COLO668 (cell line): Measurements from ENCODE around the gene TCF7L1.

Experiments
- DNase-seq: peaks from one replicate; lab custom pipeline; 2025; ENCODE audit not compliant: unreplicated experiment; lab: John Stamatoyannopoulos, UW

The TCF7L1 gene

DNA sequence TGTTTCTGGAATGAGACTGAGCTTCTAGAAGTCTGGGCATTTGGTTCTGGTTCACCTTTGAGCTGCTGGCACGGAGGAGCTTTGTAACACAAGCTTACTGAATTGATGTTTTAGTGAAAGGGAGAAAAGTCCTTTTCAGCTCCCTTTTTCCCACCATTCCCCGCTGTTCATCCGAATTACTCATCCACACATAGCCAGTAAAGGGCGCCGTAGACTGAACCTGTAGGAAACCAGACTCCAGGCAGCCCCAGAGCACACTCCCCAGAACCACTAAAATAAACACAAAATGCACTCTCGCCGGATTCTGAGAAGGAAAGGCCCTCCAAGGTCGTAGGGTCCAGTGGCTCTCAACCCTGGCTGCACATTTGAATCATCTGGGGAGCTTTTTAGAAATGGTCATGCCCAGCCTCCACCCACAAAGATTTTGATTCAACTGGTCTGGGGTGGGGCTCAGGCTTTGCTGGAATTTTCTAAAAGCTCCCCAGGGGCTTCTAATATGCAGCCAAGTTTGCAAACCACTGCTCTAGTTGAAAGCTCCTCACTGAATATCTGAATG is 29.6 kb downstream of the TCF7L1 start:
- DNase-seq = no peak

DNA sequence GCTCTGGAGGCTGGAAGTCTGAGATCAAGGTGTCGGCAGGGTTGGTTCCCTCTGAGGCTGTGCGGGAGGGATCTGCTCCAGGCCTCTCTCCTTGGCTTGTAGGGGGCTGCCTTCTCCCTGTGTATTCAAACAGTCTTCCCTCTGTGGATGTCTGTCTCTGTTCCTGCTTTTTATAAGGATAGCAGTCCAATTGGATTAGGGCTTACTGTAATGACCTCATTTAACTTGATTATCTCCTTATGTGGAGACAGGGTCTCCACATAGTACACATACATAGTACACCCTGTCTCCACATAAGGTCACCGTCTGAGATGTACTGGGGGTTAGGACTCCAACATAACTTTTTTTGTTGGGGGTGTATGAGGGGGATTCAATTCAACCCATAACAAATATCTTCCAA is 30.5 kb downstream of the TCF7L1 start:
- no peak for DNase-seq

DNA sequence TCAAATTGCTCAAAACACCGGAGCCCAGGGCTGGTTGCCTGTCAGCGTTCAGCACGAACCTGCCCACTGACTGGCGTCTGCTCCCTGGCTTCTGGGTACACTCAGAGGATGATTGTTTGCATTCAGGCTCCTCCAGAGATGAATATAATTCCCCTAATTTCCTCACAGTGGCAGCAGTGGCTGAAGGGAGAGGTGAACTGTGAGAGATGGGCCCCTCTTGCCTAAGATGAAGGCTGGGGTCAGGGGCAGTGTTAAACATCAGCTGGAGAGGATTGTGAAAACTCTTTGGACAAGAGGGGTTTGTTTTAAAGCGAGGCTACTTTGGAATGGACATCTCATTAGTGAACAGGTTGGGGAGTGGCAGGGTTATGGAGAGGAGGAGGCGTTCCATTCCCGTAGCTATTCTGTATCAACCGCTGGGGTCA is 31.0 kb downstream of the TCF7L1 start:
- DNase-seq = no peak

DNA sequence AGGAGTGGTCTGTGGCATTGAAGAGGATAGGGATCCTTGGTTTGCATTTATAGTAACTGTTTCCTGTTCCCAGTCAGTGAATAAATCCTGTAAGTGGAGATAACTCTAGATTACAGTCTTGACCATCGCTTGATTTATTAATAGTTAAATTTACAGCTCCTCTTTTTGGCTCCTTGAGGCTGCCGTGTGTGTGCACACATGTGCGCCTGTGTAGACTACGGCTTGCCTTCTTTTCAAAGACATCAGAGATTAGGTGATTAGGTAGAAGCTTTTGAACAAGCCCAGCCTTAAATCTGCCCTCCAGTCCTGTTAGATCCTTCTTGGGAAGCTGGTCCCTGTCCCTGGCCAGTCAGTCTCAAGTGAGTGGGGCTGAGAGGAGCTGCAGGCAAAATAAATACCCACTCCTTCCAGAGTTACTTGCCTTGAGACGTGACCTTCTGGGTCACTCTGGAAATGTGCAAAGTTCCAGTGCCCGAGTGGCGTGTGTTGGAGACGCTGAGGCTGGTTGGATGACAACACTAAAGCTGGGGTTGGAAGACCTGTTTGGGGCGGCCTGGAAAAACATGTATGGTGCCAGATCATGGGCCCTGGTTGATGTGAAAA is 32.0 kb downstream of the TCF7L1 start:
- no peak for DNase-seq

DNA sequence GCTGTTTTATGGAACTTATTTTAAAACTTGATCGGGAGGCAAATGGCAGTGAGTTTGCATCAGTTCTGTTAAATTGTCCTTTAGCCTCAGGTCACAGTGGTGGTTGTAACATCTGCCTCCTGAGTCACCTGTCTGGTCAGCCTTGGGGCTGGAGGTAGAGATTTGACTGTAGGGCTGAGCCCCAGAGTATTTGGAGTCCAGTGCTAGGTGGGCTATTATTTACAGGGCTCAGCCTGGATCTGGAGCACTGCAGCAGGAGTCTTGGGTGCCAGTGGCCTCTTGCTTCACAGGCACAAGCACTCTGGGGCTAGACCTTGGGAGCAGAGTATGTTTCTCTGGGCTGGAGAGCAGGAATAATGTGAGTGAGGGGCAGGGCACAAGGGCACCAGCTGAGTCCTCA is 32.8 kb downstream of the TCF7L1 start:
- DNase-seq = no peak

DNA sequence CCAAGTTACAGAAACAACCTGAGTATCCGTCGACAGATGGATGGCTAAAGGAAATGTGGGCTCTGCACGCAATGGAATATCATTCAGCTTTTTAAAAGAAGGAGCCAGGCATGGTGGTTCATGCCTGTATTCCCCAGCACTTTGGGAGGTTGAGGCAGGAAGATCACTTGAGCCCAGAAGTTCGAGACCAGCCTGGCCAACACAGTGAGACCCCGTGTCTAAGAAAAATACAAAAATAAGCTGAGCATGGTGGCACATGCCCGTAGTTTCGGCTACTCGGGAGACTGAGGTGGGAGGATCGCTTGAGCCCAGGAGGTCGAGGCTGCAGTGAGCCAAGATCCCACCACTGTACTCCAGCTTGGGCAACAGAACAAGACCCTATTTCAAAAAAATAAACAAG is 34.3 kb downstream of the TCF7L1 start:
- DNase-seq = no peak

DNA sequence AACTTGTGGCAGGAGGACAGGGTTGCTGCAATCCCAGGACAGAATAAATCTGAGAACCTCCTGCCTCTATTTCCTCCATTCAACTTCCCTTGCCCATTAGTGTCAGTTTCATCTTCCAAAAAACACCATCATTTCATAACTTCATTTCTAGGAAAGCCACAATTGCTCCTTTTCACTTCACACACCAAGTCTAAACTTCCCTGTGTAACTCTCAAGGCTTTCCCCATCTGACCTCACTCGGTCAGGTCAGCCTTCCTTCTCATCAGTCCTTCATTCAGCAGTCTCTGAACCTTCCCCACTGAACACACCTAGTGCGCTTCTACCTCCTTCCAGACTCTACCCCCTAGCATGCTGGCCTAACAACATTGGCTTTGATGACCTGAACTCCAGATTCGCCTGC is 35.8 kb downstream of the TCF7L1 start:
- DNase-seq = no peak

DNA sequence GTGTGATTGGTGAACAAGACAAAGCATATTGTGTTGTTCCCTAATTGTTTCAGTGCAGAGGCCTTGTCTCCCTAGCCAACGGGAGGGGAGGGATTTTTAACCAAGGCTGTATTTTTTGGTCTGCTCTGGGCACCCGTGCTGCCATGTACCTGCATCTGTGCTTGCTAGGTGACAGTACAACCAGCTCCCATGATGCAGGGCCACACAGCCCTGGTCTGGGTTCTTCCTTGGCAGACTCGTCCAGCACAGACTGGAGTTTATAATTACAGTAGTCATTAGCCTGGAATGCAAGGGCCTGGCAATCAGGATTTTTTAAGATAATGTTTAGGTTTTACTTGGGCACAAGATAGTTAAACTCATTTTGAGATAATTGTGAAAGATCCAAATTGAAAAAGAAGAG is 36.4 kb downstream of the TCF7L1 start:
- no peak for DNase-seq

DNA sequence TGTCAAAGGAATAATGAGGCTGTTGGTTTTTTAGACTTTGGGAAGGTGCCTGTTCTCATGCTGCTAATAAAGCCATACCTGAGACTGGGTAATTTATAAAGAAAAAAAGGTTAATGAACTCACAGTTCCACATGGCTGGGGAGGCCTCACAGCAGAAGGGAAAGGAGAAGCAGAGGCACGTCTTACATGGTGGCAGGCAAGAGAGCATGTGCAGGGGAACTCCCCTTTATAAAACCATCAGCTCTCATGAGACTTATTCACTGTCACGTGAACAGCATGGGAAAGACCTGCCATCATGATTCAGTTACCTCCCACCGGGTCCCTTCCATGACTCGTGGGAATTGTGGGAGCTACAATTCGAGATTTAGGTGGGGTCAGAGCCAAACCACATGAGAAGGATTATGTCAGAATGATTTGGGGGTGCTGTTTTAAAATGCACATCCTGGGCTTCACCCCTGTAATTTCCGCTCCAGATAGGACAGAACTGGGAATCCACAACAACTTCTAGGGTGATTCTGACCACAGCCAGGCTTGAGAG is 37.8 kb downstream of the TCF7L1 start:
- no peak for DNase-seq

DNA sequence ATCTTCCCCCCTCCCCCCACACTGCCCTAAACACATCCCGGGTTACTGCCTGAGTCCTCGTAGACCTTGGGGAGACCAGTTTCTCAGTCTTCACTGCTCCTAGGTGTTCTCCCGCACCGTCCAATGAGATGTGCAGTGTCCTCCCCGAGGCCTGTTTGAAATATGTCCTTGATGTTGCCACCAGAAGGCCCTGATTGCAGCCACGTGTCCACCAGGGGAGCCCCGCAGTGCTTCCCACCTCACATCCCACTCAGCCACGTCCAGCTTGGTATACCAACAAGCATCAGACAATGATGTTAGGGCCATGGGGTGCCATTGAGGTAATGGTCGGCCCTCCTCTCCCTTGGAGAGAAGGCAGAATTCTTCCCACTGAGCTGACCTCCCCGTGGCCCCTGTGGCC is 38.7 kb downstream of the TCF7L1 start:
- DNase-seq = no peak

DNA sequence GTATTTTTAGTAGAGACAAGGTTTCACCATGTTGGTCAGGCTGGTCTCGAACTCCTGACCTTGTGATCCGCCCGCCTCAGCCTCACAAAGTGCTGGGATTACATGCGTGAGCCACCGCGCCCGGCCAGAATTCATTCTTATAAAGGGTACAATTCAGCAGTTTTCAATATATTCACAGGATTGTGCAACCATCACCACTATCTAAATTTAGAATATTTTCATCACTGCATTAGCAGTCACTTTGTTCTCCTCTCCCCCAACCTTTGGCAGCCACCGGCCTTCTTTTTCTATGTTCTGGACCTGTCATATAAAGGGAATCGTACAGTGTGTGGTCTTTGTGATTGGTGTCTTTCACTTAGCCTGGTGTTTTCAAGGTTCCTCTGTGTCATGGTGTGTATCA is 40.7 kb downstream of the TCF7L1 start:
- DNase-seq = no peak

DNA sequence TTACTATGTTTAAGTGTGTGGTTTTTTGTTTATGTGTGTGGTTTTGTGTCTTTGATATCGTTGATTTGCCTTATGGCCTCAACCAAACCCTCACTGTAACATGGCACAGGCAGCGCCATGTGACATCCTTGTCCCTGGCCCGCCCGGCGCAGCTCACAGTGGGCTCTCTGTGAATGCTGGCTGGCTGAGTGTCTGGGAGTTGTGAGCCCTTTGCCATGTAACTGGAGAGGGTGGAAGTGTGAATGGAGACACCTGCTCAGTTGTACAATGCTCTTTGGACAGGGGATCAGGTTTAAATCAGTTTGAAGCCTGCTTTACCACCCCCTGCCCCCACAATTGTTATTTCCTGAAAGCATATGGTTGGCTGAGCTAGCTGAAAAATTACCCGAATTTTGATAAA is 41.8 kb downstream of the TCF7L1 start:
- peak; percentile 76 for DNase-seq

DNA sequence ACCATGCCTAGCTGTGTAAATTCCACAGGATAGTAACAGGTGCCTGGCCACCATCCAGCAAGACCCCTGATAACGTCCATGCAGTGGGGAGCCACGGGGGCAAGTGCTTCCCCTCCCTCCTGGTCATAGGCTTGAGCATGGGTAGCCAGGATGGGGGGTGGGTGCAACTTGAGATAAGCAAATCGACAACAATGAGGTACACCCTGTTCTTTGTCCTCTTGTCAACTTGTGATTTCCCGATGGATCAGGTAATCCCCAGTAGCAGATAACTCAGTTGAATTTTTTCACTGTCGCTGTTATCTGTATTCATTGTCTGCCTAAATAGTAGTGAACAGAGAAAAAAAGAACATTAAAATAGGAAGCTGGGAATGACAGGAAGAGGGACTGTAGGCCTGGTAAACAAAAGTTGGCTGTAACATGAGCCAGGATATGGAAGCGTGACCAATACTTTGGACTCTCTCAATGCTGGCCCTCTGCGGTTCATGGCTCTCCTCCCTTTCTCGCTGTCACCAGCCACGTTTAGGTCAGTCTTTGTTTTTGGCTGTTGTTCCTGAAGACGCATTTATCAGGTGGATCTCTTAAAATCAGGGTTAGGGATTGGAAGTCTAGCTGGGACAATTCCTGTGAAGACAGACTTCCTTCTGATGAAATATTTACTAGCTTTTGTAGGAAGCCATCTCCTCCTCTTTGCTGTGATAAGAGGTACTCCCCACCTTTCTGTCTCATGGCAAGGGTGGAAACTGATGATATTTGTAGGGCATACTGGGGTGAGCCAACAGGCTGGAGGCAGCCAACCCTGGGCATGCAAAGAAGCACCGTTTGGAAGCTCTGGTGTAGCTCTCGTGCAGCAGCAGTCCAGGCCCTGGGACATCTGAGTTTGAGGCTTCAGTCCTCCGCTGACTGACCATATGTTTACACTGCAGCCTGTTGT is 42.4 kb downstream of the TCF7L1 start:
- peak; percentile 52 for DNase-seq

DNA sequence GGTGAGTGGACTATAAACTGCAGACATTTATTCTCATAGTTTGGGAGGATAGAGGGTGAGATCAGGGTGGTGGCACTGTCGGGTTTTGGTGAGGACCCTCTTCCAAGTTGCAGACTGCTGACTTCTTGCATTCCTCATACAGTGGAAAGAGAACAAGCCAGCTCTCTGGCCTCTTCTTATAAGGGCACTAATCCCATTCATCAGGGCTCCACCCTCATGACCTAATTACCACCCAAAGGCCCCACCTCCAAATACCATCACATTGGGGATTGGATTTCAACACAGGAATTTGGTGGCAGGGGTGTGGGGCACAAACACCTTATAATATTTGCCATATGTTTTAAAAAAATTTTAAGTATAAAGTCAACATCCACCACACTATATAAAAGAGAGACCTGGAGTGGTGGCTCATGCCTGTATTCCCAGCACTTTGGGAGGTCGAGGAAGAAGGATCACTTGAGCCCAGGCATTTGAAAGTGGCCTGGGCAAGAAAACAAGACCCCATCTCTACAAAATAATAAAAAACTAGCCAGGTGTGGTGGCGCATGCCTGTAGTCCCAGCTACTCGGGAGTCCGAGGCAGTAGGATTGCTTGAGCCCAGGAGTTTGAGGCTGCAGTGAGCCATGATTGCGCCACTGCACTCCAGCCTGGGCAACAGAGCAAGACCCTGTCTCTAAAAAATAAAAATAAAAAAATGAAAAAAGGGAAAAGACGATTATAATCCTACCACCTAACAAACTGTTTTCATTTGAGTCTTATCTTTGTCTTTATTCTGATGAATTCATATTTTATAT is 44.0 kb downstream of the TCF7L1 start:
- DNase-seq = no peak

DNA sequence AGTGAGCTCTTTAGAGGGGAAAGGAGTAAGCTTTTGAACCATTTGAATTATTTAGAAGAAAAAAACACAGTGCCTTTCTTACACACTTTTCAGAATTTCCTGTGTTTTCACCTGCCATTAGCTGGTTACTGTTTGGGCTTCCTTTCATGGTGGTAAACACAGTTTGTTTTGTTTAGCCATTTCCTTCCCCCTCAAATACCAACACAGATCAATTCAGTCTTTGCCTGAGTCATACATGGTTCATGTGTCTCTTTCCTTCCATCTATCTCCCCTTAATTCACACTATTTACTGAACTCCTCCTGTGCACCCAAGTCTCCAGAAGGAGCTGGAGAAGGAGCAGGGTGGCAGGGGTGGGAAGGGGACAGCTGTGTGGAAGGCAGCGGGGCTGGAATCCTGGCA is 45.0 kb downstream of the TCF7L1 start:
- no peak for DNase-seq

DNA sequence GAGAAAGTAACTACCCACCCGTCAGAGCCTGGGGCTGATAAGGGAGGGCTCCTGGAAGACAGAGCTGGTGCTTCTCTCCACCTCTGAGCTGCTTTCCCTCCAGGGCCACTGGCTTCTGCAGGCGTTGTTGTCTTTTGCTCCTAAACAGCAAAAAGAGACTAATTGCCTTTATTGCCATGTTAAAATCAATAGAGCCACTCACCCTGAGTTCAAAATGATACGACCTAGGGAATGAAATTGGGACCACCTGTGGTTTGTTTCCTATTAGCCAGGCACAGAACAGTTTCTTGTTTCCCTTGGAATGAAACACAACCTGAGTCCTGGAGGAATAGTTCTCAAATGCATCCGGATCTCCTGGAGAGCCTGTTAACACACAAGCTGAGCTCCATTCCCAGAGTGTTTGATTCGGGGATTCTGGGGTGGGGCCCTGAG is 45.8 kb downstream of the TCF7L1 start:
- no peak for DNase-seq

DNA sequence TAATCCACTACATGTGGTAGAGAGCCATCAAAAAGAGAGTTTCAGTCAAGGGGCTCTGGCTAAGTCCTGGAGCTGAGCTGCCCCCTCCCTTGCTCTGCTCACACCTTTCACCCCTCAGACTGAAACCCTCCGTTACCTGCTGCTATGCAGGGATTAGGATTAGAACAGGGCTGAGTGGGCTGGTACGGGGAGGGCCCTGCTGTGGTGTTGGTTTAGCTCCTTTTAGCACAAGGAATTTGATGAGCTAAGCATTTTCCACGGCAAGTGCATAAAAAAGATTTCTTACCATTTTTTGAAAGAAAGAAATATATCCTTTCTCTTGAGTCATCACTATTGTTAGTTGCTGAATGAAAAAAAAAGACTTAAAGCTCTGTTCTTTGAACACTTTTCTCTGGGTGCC is 46.3 kb downstream of the TCF7L1 start:
- no peak for DNase-seq

DNA sequence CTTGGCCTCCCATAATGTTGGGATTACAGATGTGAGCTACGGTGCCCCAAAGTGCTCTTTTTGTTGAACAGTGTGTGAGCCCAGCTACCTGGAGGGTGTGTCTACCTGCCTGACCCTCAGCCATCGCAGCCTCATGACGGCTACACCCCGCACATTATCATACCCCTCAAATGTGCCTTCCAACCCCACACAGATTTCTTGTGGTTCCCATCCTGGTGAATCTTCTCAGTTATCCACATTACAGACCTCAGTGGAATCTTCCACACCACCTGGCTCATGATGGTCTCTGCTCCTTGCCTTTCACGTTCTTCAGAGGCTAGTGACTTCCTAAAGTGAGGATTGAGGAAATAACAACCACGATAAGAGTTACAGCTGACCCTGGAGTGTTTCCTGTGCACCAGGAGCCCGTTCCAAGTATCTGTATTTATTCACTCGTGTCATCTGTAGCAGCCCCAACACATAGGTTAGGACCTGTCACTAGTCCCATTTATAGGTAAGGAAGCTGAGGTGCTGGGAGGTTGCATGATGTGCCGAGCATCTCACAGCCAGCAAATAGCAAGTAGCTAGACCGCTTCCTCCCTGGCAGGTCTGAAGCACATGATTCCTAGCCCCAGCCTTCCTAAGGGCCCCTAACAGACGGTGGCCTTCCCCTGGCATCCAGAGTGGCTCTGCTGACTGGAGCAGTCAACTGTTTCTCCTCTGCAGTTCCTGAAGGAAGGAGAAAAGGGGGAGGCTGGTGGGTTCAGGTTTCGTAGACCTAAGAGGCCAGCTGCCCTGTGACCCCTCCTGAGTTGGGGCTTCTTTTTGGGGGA is 47.3 kb downstream of the TCF7L1 start:
- no peak for DNase-seq

DNA sequence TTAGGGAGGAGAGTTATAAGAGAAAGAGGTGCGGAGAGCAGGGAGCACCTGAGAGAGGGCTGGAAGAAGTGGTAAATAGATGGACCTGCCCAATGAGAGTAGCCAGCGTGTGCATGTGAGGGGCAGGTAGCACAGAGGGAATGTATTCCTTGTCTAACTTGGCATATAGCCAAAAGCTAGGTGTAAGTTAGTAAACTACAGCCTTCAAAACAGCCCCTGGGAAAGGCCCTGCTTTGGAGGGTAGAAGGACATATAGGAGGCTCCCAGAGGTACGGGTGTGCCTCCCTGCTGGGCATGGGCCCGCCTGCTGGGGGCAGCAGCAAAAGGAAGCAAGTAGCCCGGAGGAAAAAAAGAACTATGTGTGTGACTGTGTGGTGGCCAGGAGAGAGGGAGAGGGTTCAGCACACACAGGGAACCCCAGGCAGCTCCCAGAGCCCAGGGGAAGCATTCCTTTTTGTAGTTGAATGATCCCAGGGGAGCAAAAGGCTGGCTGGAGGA is 48.0 kb downstream of the TCF7L1 start:
- DNase-seq = peak; percentile 33

DNA sequence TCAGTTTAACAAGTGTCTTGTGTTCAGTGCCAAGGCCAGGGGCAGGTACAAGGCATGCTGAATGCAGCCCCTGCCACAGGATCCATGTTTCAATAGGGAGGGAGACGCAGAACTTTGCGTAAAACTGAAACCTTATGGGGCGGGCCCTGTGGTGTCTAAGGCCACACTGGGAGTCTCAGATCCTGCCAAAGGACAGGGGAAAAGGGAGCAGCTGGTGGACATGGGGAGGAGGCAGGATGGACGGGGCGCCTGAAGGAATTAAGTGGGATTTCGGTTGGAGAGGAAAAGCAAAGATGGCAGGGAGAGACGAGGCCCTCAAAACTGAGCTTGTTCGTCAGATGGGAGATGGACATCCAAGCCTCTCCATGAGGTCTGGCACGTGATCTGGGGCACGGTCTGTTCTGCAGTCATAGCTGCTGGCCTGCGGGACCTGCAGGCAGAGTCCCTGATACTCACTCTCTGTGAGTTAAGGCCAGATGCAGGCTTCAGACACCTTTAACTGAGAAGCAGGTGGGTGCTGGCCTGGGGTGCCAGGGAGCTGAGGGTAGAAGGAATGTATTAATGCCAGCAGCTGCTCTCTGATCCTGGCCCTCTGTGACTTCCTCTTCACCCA is 48.8 kb downstream of the TCF7L1 start:
- no peak for DNase-seq
